IMR-90 (cell line): Measurements from ENCODE around the gene TRIAP1. TPM values are rescaled to one million over a fixed set of nuclear protein-coding genes. Genes with fewer than 3 reads are reported as not detected.

ENCODE experiments used
- ATAC-seq: fragments of 200-7000 bp; cut with Tn5 transposase; 2 replicates; pipeline ENCODE4 v1.9.1; 2020; ENCODE audit warnings: low read depth, mild to moderate bottlenecking, moderate library complexity
- BruUV-seq: library from RNA; stranded (reverse); fragments of 400-500 nt; replicated peaks from 2 replicates; lab custom pipeline; 2021; lab: Mats Ljungman, UMichigan
- CTCF ChIA-PET: fragments of 300-600 bp; formaldehyde crosslinking; extraction: SDS; loops from one replicate; lab custom pipeline; 2021; ENCODE audit warnings: antibody characterized with exemption; lab: Yijun Ruan, JAX
- POLR2A ChIA-PET: fragments of 300-600 bp; sonication (Branson Sonifier 250); formaldehyde crosslinking; loops from one replicate; lab custom pipeline; 2022; ENCODE audit warnings: antibody characterized with exemption; ENCODE audit not compliant: unreplicated experiment; lab: Charles Lee
- DNase-seq: peaks from one replicate; pipeline ENCODE4 v3.0.0; 2013
- H2AFZ ChIP-seq: replicated peaks from 2 replicates; pipeline ENCODE3; 2013; ENCODE audit warnings: low read length, mild to moderate bottlenecking; ENCODE audit not compliant: poor library complexity
- H2AK5ac ChIP-seq: 2 replicates; pipeline ENCODE4 v1.6.1; 2013; ENCODE audit warnings: low read depth, low read length, inconsistent platforms
- H2AK9ac ChIP-seq: replicated peaks from 2 replicates; pipeline ENCODE3; 2013; ENCODE audit warnings: mild to moderate bottlenecking, low read depth, low read length, moderate library complexity; ENCODE audit not compliant: poor library complexity
- H2BK120ac ChIP-seq: 2 replicates; pipeline ENCODE4 v1.6.1; 2013; ENCODE audit warnings: low read depth, low read length, inconsistent platforms
- H2BK15ac ChIP-seq: 3 replicates; pipeline ENCODE4 v1.6.1; 2013; ENCODE audit warnings: low read depth, low read length, inconsistent platforms
- H2BK20ac ChIP-seq: 2 replicates; pipeline ENCODE4 v1.6.1; 2013; ENCODE audit warnings: low read depth, mild to moderate bottlenecking, inconsistent platforms, low read length, moderate library complexity
- H2BK5ac ChIP-seq: 2 replicates; pipeline ENCODE4 v1.6.1; 2013; ENCODE audit warnings: mild to moderate bottlenecking, low read depth, low read length, inconsistent platforms; ENCODE audit not compliant: poor library complexity, severe bottlenecking
- H3K14ac ChIP-seq: replicated peaks from 2 replicates; pipeline ENCODE4 v1.6.1; 2013; ENCODE audit warnings: low read depth, low read length, inconsistent platforms
- H3K18ac ChIP-seq: 2 replicates; pipeline ENCODE4 v1.6.1; 2013; ENCODE audit warnings: low read depth, low read length, control low read depth
- H3K23ac ChIP-seq: 2 replicates; pipeline ENCODE4 v1.6.1; 2013; ENCODE audit warnings: low read depth, low read length, inconsistent platforms
- H3K27ac ChIP-seq: 2 replicates; pipeline ENCODE4 v1.5.1; 2013; ENCODE audit warnings: mild to moderate bottlenecking, control low read depth, low read length; ENCODE audit not compliant: insufficient read depth
- H3K27me3 ChIP-seq: 2 replicates; pipeline ENCODE4 v1.6.1; 2013; ENCODE audit warnings: low read length; ENCODE audit not compliant: control insufficient read depth, insufficient read depth
- H3K36me3 ChIP-seq: 2 replicates; pipeline ENCODE4 v1.6.1; 2013; ENCODE audit warnings: low read length, mixed read lengths; ENCODE audit not compliant: control insufficient read depth, insufficient read depth
- H3K4ac ChIP-seq: 2 replicates; pipeline ENCODE4 v1.6.1; 2013; ENCODE audit warnings: low read depth, low read length, inconsistent platforms
- H3K4me1 ChIP-seq: 2 replicates; pipeline ENCODE4 v1.6.1; 2013; ENCODE audit warnings: low read length, mixed read lengths; ENCODE audit not compliant: control insufficient read depth, insufficient read depth
- H3K4me2 ChIP-seq: 2 replicates; pipeline ENCODE4 v1.6.1; 2013; ENCODE audit warnings: low read depth, mild to moderate bottlenecking, control low read depth, low read length, moderate library complexity
- H3K4me3 ChIP-seq: 2 replicates; pipeline ENCODE4 v1.5.1; 2013; ENCODE audit warnings: low read depth, mild to moderate bottlenecking, control low read depth, low read length, moderate library complexity; ENCODE audit not compliant: insufficient read depth
- H3K56ac ChIP-seq: 2 replicates; pipeline ENCODE4 v1.6.1; 2013; ENCODE audit warnings: low read length, inconsistent platforms; ENCODE audit not compliant: insufficient read depth; ENCODE audit errors: extremely low read depth
- H3K79me1 ChIP-seq, 2 experiments: 2 replicates each; pipeline ENCODE4 v1.6.1; 2013; ENCODE audit warnings: low read length in 2 of 2, inconsistent platforms in 1 of 2, low read depth in 1 of 2
- H3K9ac ChIP-seq: 2 replicates; pipeline ENCODE4 v1.6.1; 2013; ENCODE audit warnings: low read depth, low read length, control low read depth
- H3K9me1 ChIP-seq: 2 replicates; pipeline ENCODE4 v1.6.1; 2013; ENCODE audit warnings: low read length, inconsistent platforms; ENCODE audit not compliant: insufficient read depth
- H3K9me3 ChIP-seq: 2 replicates; pipeline ENCODE4 v1.6.1; 2013; ENCODE audit warnings: low read length; ENCODE audit not compliant: control insufficient read depth, insufficient read depth
- H4K20me1 ChIP-seq: 2 replicates; pipeline ENCODE4 v1.6.1; 2013; ENCODE audit warnings: low read length, inconsistent platforms; ENCODE audit not compliant: insufficient read depth
- H4K5ac ChIP-seq: 2 replicates; pipeline ENCODE4 v1.6.1; 2013; ENCODE audit warnings: mild to moderate bottlenecking, low read depth, low read length, control low read depth
- H4K8ac ChIP-seq, 2 experiments: 2 replicates each; pipeline ENCODE4 v1.6.1; 2013; ENCODE audit warnings: low read depth in 2 of 2, low read length in 2 of 2, control low read depth in 1 of 2, inconsistent platforms in 1 of 2
- H4K91ac ChIP-seq: 2 replicates; pipeline ENCODE4 v1.6.1; 2013; ENCODE audit warnings: low read depth, low read length, inconsistent platforms; ENCODE audit not compliant: insufficient read depth
- MXI1 ChIP-seq: IDR thresholded peaks from 2 replicates; pipeline ENCODE4 v1.6.1; 2012; ENCODE audit warnings: low read depth, mild to moderate bottlenecking, low read length, moderate library complexity, borderline replicate concordance
- RAD21 ChIP-seq: IDR thresholded peaks from 2 replicates; pipeline ENCODE4 v1.6.1; 2012; ENCODE audit warnings: low read length, improper control_type of control experiment
- RFX5 ChIP-seq: IDR thresholded peaks from 2 replicates; pipeline ENCODE4 v1.8.0; 2012; ENCODE audit warnings: low read depth, mild to moderate bottlenecking, low read length, moderate library complexity
- WGBS, 2 experiments: methylation state at CpG; one replicate each; pipeline versions ENCODE4 v1.1.5 to v1.1.7; 2013; ENCODE audit warnings: missing lambda C conversion rate in 2 of 2; ENCODE audit not compliant: insufficient read length in 1 of 2; ENCODE audit errors: extremely low coverage in 2 of 2; 5-methylcytosine and 5-hydroxymethylcytosine counted together
- dilution Hi-C: fragments of 300-500 bp; cut with HindIII; formaldehyde crosslinking; loops from one replicate; pipeline ENCODE4 v1.14.3; 2018; ENCODE audit warnings: low sequenced_read_pairs; ENCODE audit not compliant: unreplicated experiment
- in situ Hi-C: fragments of 300-500 bp; cut with MboI; formaldehyde crosslinking; loops from 3 replicates; pipeline ENCODE4 v1.14.3; 2019; ENCODE audit warnings: low sequenced_read_pairs, inconsistent platforms, mixed read lengths
- intact Hi-C: fragments of 100-400 bp; cut with micrococcal nuclease; formaldehyde crosslinking; loops from 2 replicates; pipeline ENCODE4 v1.10.0; 2022
- polyA plus RNA-seq, 3 experiments: library from polyadenylated mRNA; depleted of rRNA; stranded (reverse); fragments of >200 nt; gene quantifications; 2 replicates each; pipeline ENCODE4 v1.2.3, GENCODE V29; 2012; ENCODE audit warnings: low replicate concordance in 1 of 3
- total RNA-seq: library from RNA; depleted of rRNA; stranded (reverse); fragments of >200 nt; gene quantifications from 2 replicates; pipeline ENCODE4 v1.2.3, GENCODE V29; 2012

TRIAP1 gene
- total and polyA plus RNA-seq, 2 of the 4 experiments (the other 2 are of a cell fraction): 19.2 to 32.3 TPM

- no TSS peak for BruUV-seq
- Histone ChIP-seq H3K4me3 (no peak overlapping the region), H3K79me1 (no peaks in the 10 kb centered on the region), H3K27ac (no peak overlapping the region), H4K5ac (no peak overlapping the region), H2AK9ac (no peak overlapping the region), H3K4ac (no peak overlapping the region), H4K20me1 (no peaks in the 10 kb centered on the region), H4K8ac (no peak overlapping the region), H2BK5ac (no peak overlapping the region), H3K9ac (no peak overlapping the region), H3K4me1 (no peaks in the 10 kb centered on the region), H2AFZ (no peak overlapping the region), H3K56ac (no peak overlapping the region), H3K27me3 (peaks cover 21% of the 10 kb centered on the region), H3K14ac (no peak overlapping the region), H3K9me3 (peaks cover 6% of the 10 kb centered on the region; the same call in 1 of the 2 replicates), H3K4me2 (no peak overlapping the region), H3K18ac (no peak overlapping the region), H2BK15ac (no peak overlapping the region), H2BK120ac (no peak overlapping the region), H2AK5ac (no peak overlapping the region), H2BK20ac (no peak overlapping the region), H4K91ac (no peak overlapping the region), H3K23ac (no peak overlapping the region), H3K9me1 (no peaks in the 10 kb centered on the region), H3K36me3 (no peaks in the 10 kb centered on the region)
- POLR2A ChIA-PET: no interaction called here
- dilution Hi-C loops (no loop called here), in situ Hi-C loops (no loop called here), intact Hi-C loops (no loop called here)
- no peak for ATAC-seq
- WGBS, 2 experiments: 20% methylated on average over 1 of the region's 3 CpGs; no CpG with 5 or more reads in 1 of the 2 experiments
- CTCF ChIA-PET: no interaction called here
- DNase-seq: no peak
- TF ChIP-seq RAD21 (no peak), RFX5 (no peak), MXI1 (no peak)
Observed at GRCh38 chr12:120403869-120404268, 42.3 kb downstream of the TRIAP1 start.
